Frontal cortex (tissue), 4 donors: ENCODE results near the gene ZRANB2. TPM values are rescaled to one million over a fixed set of nuclear protein-coding genes. Genes with fewer than 3 reads are reported as not detected.

Experiments used
- DNase-seq, 2 donors: peaks; one replicate each; pipeline ENCODE4 v3.0.0; 2012; ENCODE audit warnings: low spot score in 2 of 2
- FAIRE-seq: peaks from 2 replicates; lab custom pipeline; 2012; peaks lifted over from hg19 to GRCh38; lab: Jason Lieb, UNC
- total RNA-seq: library from RNA; depleted of rRNA; stranded (reverse); fragments of >200 nt; gene quantifications from one replicate; pipeline ENCODE4 v1.2.3, GENCODE V29; 2014
- donor health status: control.
- donor health status: control.
- donor health status: control.

ZRANB2 gene
- total RNA-seq, 1 donor from 2014 or later = 64.0 TPM

- FAIRE-seq (no peak), DNase-seq (no peak)
These were observed 8.6 kb downstream of the ZRANB2 start for GRCh38 chr1:71072273-71072672.

- no peak for DNase-seq
- FAIRE-seq = no peak
These were observed 9.1 kb downstream of the ZRANB2 start for GRCh38 chr1:71071720-71072119.

DNA sequence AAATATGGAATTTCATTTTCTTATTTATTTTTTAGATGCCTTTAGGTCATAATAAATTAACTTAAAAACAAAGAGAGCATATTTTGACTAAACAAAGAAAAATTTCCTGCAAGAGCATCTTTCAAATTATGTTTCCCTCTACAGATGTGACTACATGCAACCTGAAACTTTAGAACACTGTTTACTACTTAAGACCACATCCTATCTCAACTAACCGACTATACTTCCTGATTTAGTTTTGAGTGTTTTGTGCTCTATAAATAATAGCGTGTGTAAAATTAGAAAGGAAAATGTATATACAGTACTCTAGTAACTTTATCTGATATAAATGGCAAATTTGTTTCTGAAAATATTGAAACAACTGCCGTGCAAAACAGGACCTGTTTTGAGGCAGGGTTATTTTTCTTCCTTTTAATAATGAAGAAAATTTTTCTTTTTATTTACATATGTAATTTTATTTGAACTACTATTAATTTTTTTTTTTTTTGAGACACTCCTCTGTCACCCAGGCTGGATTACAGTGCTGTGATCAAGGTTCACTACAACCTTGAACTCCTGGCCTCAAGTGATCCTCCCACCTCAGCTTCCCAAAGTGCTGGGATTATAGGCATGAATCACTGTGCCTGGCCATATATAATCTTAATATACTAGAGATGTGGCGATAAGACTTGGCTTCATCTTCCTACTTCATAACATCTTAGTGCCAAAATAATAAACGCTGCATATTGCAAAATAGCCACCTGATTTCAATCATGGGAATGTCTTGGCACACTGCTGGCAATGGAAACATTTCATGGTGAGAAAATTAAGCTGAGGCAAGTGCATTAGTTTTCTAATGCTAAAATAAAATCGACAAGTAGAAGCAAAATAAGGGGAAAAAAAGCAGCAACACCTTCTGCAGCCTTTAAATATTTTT, 12.3 kb downstream of the ZRANB2 start:
- FAIRE-seq (no peak), DNase-seq (no peak)

GRCh38 chr1:71054791-71055190, 26.0 kb downstream of the ZRANB2 start:
- FAIRE-seq (no peak), DNase-seq (no peak)

DNA sequence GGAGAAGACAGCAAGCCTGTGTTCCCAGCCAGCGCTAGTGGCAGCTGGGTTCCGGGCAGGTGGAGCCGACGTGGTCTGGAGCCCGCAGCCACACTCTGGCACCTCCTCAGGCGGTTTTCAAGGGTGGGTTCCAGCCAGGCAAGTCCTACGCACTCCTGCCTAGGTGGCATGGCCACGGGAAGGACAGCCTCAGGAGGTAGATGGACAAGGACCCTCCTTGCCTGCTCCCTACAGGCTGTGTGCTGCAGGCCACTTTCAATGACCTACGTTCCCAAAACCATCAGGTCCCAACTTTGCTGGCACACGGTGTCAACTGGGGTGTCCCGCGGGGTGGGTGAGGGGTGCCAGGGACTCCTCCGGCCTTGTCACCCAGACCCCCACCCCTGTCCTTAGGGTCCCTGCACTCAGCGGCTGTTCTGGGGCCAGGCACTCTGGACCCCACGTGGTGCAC, 26.5 kb downstream of the ZRANB2 start:
- no peak for DNase-seq

GRCh38 chr1:71053758-71054157, 27.1 kb downstream of the ZRANB2 start:
- no peak for DNase-seq
- FAIRE-seq = no peak

More for the DNA sequence above, 26.5 kb downstream of the ZRANB2 start:
- no peak for FAIRE-seq

DNA sequence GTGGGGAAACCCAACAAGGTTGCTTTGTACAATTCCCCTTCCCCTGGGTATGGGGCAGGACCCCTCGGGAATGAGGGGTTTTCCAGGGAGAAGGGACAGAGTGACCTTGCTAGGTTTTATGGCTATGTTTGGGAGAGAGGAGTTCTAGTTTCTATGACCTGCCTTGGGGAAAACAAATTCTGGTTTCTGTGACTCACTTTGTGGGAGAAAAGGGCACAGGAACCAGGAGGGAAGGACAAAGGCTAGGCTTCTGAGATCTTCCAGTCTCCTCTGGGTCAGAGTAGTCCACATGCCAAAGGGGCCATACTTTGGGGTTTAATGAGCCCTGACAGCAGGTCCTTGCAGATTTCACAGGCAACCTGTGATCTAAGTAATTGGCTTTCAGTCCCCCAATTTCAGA, 27.7 kb downstream of the ZRANB2 start:
- no peak for FAIRE-seq
- no peak for DNase-seq

DNA sequence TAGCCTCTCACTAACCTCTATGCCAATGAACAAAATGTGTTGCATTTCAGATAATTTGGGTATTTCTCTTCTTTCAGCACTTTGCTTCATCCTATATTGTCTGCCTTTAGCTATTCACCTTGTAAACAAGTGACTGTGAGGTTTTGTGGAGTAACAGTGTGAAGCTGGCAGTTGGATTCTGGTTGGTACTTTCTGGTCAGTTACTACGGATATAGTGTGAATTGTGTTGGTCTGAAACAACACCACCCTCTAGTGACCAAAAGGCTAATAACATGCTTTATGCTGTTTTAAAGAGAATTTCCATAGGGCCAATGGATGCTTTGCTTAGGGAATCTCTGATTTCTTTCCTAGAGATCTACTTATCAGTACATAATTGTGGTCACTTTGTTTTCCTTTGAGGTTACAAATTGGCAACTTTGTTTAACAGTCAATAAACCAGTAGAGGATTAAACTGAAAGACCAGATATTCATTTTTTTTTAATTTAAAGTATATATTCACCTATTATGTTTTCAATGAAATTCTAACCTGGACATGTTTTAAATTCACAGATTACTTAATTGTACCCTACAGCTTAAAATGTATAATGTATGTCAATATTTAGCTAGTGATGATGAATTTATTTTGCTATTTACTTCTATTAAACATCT, 30.8 kb downstream of the ZRANB2 start:
- DNase-seq (peak; percentile 64 to 70), FAIRE-seq (peak; percentile 76)

DNA sequence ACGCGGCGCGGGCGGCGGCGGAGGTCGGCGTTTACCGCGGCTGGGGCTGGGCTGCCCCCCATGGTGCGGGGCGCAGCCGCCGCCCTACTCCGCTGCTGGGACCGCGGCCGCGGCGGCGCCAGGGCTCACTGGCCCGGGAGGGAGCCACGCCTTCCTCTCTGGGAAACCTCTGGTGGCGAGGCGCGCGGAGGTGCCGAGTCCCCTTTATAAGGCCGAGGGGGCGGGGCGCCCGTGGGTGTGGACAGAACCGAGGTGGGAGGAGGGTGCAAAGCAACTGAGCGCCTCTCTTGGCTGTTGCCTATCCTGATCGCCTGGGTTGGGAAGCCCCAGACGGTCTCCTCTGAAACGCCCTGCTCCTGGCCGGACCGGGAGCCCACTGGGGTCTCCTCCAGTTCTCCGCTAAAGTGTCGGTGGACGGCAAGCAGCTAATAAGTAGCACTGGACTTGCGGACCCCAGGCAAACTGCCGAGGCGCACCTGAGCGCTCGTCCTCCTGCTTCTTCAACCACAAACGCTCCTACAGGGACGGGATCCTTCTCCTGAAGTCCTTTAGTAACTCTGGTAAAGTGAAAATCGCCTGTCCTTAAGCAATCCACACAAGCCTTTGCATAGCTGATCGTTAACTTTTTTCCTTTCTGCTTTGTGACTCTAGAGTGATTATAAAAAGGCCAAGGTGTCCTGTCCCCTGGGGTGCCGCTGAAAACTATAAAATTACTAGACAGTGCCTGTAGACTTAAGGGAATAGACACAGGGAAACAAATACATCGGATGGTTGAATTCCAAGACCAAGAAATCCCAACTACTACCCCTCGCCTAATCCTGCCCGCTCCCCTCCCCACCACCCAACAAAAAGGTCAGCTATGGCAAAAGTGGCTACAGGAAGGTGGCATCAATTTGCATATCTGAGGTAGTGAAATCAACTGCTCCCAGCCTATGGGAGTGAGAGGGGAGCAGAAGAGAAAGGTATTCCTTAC, 32.9 kb downstream of the ZRANB2 start, which contains the start of gene PTGER3:
TSS of gene PTGER3 (minus strand) at position 182 of the 973 bp plus-strand sequence. CDS start 239 bp downstream, outside the sequence.
- peak in 1 of 2 donors; percentile 29 for DNase-seq
- FAIRE-seq = no peak

- no peak for DNase-seq
- FAIRE-seq = no peak
These were observed 33.8 kb downstream of the ZRANB2 start for GRCh38 chr1:71046891-71047634.

DNA sequence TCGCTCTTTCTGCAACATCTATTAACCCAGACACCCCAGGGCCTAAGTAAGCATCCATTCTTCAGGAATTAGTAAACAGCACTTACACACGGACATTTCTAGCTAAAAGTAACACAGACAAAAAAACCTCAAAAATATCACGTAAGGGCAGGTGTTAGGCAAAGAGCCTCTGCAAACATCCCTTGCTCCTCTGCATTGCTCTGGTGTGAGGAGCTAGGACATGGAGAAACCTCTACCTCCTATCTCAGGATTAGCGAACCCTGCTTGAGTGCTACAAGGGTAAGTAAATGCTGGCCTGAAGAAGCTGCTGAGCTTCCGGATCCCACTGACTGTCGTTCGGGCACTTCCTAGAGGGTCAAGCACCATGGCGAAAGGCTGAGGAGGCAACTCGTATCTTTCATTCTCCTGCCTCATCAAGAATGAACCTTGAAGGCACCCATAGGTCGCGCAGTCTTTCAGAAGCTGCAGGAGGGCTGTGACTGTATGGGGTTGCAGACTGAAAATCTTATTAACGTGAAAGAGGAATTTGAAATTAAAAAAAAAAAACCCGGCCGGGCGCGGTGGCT, 35.3 kb downstream of the ZRANB2 start:
- FAIRE-seq (no peak), DNase-seq (no peak)

DNA sequence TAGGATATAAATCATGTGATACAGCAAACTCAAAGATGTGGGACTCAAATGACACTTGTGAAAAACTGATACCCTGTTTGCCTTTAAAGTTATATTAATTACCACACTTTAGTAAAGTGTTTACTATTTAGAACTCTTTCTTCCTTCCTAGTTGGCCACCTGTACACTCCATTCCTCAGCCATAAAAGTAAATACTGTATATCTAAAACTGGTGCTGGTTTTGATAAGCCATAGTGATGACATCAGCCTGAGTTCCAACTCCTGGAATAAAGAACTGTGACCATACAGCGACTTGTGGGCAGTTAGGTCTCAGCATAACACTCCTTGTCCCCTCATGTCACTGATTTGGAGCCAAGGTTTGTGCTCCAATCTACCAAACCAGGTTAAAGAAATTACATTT, 36.0 kb downstream of the ZRANB2 start:
- DNase-seq (no peak), FAIRE-seq (no peak)

GRCh38 chr1:71043065-71043464, 37.8 kb downstream of the ZRANB2 start:
- no peak for FAIRE-seq
- no peak for DNase-seq

DNA sequence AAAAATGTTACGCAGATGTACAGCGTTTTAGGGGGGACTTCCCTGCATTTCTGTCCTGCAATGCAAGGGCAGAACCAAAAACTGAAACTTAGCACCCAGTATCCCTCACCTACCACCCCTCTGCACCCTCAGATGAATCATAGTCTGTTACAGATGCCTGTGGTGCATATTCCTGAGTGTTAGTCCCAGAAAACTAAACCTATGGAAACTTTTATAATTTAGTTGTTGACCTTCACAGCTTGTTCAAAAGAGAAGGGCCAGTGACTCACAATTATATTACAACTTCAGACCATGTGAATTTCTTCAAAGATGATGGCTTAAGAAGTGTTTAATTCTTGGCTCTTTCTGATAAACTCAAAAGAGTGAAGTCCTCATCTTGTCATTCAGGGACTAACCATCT, 39.0 kb downstream of the ZRANB2 start:
- DNase-seq (no peak), FAIRE-seq (no peak)

DNA sequence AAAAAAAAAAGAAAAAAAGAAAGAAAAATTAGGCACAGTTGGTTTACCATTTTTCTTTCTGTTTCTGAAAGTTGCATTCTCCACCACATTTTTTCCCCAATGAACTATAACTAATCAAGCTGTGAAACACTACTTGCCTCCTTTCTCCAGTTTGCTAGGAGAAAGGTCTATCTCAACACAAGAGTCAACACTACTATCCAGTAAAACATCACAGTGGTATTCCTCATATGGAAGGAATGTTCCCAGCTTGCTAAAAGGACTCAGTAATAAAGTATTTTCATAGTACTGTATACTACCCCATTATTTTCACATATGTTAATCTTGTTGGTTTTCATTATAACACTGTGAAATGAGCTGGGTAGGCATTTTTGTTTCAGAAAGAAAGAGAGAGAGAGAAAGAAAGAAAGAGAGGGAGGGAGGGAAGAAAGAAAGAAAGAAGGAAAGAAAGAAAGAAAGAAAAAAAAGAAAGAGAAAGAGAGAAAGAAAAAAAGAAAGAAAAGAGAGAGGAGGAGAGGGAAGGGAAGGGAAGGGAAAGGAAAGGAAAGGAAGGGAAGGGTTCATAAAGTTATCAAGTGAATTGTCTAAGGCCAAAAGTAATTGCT, 41.1 kb downstream of the ZRANB2 start:
- no peak for FAIRE-seq
- DNase-seq = no peak

DNA sequence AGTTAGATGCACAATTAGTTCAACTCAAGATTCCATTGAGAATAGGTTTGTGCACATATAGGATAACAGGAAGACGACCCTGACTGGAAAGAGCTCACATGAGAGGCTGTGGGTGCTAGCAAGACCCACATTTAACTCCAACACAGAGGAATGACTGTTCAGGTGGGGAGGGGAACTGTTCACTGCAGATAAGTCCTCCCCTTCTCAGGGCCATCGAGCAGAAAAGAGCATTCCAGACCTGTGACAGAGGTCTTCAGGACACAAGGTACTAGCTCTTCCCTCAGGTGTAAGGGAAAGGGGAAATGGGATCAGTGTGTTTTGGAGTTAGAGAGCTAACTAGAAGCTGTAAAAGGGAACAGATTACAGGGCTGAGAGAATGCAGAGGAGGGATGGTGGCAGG, 41.9 kb downstream of the ZRANB2 start:
- FAIRE-seq = no peak
- DNase-seq = no peak

- DNase-seq (no peak), FAIRE-seq (no peak)
These were observed 42.8 kb downstream of the ZRANB2 start for GRCh38 chr1:71037829-71038620.

- FAIRE-seq (no peak), DNase-seq (no peak)
These were observed 43.8 kb downstream of the ZRANB2 start for GRCh38 chr1:71037066-71037465.
